K562 treated with DMSO at 1 percent for 48 hours (cell line): ENCODE results near the gene PLCD1. TPM values are rescaled to one million over a fixed set of nuclear protein-coding genes. Genes with fewer than 3 reads are reported as not detected.

Source experiments
- total RNA-seq: library from RNA; unstranded; fragments of 300-600 nt; gene quantifications from 2 replicates; pipeline ENCODE4 v1.2.3, GENCODE V29; 2022; ENCODE audit warnings: low replicate concordance; ENCODE audit errors: extremely low read depth

Gene PLCD1
- total RNA-seq: not detected in 2 replicates

GRCh38 chr3:38029400-38030125 is at the start of gene PLCD1:
PLCD1 (minus strand) TSS chr3:38029642; CDS start chr3:38029539, 103 bp downstream.

GRCh38 chr3:38039101-38039898 is 9.9 kb upstream of the PLCD1 start, which contains the start of gene DLEC1:
DLEC1 (plus strand) TSS chr3:38039208; CDS start chr3:38039226, 18 bp downstream.

GRCh38 chr3:37990527-37990926 is 38.9 kb downstream of the PLCD1 start, which contains the start of gene VILL:
VILL (plus strand) TSS chr3:37990786; CDS start chr3:37993673, 2,887 bp downstream.

Other genes with a start within 250 kb of the PLCD1 start
- gene CTDSPL, start 167.8 kb downstream of the PLCD1 start, total RNA-seq: not detected in 2 replicates
- gene VILL, start 38.9 kb downstream of the PLCD1 start, total RNA-seq: not detected in 2 replicates
- gene DLEC1, start 9.6 kb upstream of the PLCD1 start, total RNA-seq: not detected in 2 replicates
- gene ACAA1, start 107.5 kb upstream of the PLCD1 start, total RNA-seq: not detected in 2 replicates
- 365 TPM in 1 of 2 replicates, not detected in the other for gene MYD88, start 109.0 kb upstream of the PLCD1 start, total RNA-seq
- not detected in 2 replicates for gene OXSR1, start 135.9 kb upstream of the PLCD1 start, total RNA-seq
- gene SLC22A13, start 236.2 kb upstream of the PLCD1 start, total RNA-seq: not detected in 2 replicates